Esophagus muscularis mucosa (tissue), 4 donors: ENCODE results near the gene UBTD1.

ENCODE experiments used
- EP300 ChIP-seq: sonication (generic); formaldehyde crosslinking; IDR thresholded peaks from one replicate; pipeline ENCODE4 v1.6.1; 2017; ENCODE audit warnings: antibody characterized with exemption
- POLR2A ChIP-seq: fragments of 450-650 bp; IDR thresholded peaks from one replicate; pipeline ENCODE4 v1.6.1; 2017; ENCODE audit warnings: antibody characterized with exemption, moderate library complexity, mild to moderate bottlenecking, low read depth
- POLR2AphosphoS5 ChIP-seq, 2 donors: sonication (generic); formaldehyde crosslinking; IDR thresholded peaks; one replicate each; pipeline ENCODE4 v1.6.1; 2017; ENCODE audit warnings: antibody characterized with exemption in 2 of 2
- TF ChIP-seq, protein P1 (sequence below), 3 experiments: fragments of 200-600 bp in 2 of 3; fragments of 450-650 bp in 1 of 3; sonication (generic) in 2 of 3; IDR thresholded peaks; one replicate each; pipeline ENCODE4 v1.5.1; 2017 to 2019; ENCODE audit warnings: antibody characterized with exemption in 3 of 3, mild to moderate bottlenecking in 2 of 3, moderate library complexity in 1 of 3

DNA sequence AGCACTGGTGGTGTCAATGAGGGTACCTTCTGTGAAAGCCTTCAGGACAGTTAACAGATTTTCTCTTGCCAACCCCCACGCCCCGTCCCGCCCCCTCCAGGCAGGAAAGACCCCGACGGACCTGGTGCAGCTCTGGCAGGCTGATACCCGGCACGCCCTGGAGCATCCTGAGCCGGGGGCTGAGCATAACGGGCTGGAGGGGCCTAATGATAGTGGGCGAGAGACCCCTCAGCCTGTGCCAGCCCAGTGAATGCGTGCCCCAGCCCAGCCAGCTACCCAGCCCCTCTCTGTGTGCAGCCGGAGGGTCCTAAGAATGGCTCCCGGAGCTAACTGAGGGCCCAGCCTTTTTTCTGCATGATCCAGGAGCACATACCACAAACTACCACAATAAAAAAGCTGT lies 84.8 kb downstream of the UBTD1 start:
- TF ChIP-seq EP300 (no peak), POLR2A (no peak), POLR2AphosphoS5 (IDR thresholded peaks at IDR 0.05) (no peak)
- TF ChIP-seq, protein P1, sequence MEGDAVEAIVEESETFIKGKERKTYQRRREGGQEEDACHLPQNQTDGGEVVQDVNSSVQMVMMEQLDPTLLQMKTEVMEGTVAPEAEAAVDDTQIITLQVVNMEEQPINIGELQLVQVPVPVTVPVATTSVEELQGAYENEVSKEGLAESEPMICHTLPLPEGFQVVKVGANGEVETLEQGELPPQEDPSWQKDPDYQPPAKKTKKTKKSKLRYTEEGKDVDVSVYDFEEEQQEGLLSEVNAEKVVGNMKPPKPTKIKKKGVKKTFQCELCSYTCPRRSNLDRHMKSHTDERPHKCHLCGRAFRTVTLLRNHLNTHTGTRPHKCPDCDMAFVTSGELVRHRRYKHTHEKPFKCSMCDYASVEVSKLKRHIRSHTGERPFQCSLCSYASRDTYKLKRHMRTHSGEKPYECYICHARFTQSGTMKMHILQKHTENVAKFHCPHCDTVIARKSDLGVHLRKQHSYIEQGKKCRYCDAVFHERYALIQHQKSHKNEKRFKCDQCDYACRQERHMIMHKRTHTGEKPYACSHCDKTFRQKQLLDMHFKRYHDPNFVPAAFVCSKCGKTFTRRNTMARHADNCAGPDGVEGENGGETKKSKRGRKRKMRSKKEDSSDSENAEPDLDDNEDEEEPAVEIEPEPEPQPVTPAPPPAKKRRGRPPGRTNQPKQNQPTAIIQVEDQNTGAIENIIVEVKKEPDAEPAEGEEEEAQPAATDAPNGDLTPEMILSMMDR (IDR thresholded peaks at IDR 0.05), result no peak
